ENCODE results near the gene ZNF593.

The ZNF593 gene

DNA sequence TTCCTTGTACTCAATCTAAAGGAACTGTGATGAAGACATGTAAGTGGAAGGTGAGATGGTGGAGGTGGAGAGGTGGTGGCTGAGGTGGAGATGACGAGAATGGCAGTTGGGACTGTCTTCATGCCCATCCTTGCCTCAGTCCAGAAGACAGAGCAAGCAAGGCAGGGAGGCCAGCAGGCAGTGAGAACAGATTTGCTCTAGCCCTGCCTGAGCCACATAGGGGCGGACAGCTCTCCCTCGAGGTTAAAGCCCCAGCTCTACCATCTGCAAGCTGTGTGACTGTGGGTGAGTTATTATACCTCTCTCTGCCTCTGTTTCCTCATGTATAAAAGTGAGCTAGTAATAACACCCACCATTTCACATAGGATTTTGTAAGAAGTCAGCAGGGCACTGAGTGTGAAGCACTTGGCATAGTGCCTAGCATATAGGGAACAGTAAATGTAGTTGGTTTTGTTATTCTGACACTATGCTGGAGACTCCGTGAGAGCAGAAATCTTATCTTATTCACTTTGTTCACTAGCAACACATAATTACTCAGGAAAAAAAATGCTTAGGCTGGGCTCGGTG is 15.7 kb upstream of the ZNF593 start:
- DNase-seq: no peak

DNA sequence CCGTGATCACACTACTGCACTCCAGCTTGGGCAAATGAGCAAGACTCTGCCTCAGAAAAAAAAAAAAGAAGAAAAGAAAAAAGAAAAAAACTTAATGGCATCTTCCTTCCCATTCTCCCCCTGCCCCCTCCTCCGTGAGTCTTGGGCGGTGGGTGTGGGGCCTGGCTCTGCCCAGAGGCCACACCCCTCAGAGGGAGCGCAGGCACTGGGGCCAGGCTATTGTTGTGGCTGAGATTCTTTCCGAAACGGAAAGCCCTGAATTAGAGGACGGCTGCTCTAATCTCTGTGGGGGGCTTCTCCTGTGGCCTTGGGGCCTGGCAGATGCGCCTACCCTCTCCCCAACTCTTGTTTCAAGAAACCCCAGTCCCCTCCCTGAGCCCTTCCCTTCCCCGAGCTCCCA is 15.0 kb upstream of the ZNF593 start:
- no peak for DNase-seq

DNA sequence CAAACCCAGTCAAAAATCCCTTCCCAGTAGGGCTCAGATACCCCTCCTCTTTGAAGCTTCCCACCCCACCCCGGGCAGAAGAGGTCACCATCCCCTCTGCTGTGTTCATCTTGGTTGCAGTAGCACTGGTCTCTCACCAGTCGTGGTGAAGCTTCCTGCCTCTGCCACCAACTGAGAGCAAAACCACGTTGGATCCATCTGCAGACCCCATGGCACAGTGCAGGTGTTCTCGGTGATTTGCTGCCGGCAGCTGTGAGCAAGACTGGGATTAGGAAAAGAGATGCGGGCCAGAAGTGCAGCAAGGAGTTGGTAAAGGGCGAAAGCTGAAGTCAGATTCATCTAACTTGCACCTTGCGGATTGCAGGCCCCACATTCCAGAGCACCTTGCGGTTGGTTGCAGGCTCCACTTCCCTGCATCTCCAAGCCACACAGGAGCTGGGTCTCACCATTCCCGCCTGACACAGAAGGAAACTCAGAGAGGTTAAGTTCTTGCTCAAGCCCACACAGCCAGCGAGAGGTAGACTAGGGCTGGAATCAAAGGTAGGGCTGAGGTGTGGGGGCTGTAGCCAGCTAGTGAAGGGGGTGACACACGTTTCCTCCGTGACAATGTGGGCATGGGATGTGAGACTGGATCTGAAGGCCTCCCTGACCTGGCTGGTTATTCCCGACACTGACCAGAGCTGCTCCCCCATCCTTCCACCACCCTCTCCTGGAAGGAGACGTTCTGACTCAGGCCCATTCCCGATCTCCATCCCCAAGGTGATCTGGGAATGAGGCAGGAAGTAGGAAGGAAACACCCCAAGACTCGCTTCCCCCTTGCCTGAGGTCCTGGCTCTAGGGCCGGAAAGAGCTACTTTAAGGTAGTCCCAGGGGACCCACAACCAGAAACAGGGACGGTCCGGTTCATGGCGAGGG is 14.1 kb upstream of the ZNF593 start:
- DNase-seq: no peak

DNA sequence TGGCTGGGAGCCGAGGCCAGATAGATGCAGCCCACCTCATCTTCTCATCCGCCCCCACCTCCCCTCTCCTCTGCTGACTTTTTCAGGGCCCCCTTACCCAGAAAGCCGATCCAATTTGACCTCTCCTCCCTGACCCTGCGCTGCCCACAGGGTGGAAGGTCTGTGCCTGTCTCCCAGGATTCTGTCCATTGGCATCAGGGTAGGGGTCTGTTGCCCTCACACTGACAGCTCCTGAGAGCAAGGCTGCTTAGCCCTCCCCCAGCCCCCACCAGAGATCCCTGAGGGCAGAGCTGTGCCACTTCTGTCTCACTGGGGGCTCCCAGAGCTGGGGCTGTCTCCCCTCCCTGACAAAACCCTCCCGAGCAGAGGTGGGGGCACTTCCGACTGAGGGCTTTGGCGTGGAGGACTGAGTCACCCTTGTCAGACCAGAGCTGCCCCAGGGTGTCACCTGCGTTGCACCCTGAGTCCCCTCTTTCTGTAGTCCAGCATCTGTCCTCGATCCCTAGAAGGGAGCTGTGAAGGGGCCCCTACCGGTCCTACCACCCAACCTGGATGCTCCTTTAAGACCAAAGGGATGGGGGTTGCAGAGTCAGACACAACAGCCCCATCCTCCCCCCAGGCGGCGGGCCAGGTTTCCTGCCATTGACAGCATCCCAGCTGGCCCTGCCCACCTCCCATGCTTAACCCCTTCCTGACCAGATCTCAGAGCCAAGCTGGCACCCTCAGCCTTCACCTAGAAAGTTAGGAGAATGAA is 13.2 kb upstream of the ZNF593 start:
- DNase-seq: no peak

DNA sequence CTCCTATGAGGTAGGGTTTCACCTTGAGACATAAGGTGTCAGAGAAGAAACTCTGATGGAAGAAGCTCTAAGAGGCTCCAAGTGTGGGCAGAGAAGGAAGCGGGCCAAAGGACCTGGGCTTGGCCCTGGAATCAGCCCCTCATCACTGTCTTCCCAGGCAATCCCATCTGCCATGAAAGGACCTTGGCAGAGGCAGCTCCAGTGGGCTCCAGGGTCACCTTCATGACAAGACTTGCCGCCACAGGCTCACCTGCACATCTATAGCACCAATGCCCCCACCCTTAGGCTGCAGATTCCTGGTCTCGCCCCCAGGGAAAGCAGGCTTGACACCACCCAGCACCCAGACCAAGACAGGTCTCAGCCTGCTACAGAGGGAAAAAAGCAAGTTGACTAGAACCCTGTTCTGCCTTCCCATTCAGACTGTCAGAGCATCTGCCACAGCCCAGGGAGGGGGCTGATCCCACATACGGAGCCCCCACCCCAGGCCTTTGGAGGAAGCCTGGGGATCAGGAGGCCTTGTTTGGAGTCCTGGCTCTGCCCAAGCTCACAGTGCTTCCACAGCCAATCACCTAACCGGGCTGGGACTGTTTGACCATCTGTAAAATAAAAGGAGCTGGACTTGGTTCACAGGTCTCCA is 11.3 kb upstream of the ZNF593 start:
- DNase-seq: no peak

DNA sequence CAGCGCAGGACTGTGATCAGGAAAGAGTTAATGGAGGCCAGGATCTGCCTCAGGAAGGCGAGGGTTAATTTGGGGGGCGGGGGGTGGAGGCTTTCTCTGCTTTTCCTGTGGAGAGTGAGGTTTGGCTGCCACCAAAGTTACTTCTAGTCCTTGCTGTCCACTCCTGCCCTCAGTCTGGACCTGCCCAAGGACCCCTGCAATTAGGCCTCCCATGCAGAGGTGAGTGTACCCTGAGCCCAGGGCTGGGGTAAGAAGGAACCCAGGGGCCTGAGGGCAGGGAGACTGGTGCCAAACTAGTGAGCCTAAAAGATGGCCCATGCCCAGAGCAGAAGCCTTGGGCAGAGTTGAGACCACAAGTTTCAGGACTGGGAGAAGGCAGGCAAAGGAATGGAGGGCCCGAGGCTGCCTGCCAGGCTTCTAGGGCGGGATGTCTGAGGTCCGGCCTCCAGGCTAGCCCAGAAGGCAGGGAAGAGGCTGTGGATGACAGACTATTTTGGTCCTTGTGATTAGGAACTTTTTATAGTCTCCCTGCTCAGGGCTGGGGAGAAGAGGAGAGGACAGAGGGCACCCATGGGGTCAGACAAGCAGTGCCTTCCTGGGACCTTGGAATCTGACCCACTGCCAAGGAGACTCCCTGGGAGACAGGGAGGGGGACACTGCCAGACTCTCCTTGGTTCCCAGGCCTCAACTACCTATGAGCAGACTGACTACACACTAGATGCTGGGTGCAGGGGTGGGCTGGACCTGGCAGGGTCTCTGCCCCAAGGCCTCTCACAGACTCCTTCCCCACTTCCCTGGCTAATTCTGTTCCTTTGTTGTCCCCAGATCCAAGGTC is 10.6 kb upstream of the ZNF593 start, which contains the start of gene FAM110D:
FAM110D (plus strand) TSS at position 172 of the 835 bp plus-strand sequence. CDS start 2,213 bp downstream, outside the sequence.
- DNase-seq: no peak

DNA sequence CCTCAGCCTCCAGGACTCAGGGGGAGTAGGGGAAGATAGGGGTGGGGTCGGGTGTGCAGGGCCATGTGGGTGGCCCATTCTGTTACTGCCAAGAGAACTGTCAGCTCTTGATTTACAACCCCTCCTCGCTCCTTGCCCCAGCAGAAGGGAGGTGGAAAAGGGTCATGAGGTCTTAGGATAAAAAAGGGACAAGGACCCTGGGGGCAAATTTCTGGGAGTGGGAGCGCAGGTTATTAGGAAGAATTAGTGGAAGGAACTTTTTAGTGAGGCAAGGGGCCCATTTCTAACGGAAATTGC is 10.0 kb upstream of the ZNF593 start:
- DNase-seq: no peak

DNA sequence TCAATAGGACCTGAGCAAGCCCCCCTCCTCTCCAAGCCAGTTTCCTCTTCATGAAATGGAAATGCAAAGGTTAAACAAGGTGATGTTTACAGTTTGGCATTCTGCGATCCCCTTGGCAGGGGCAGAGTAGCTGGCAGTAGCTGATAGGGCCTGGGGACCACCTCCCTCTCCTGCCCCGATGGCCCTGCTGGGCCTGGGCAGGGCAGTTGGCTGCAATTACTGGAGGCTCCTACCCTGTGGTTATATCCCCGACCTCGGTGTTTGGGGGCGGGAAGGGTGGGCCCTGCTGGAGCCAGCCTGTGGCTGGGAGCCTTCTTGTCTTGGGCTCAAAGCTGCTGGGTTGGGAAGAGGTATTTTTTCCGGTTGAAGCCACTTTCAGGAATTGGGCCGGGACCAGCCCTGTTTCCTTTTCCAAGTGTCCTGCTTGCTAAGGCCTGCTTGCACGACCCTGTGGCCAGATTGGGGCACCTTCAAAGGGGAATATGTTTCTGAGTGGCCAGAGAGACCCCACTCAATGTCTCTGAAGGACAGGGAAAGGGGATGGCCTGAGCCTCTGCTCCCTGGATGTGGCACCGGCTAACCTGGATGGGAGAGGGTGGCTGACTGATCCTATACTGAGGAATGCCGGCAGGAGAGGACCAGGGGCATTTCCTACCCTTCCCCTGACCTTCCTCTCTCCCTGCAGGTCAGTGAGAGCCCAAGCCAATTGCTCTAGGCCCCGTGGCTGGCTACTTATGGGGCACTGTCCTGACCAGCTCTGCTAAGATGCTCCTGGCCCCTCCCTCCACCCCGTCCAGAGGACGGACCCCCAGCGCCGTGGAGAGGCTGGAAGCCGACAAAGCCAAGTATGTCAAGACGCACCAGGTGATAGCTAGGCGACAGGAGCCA is 8.9 kb upstream of the ZNF593 start:
- no peak for DNase-seq

DNA sequence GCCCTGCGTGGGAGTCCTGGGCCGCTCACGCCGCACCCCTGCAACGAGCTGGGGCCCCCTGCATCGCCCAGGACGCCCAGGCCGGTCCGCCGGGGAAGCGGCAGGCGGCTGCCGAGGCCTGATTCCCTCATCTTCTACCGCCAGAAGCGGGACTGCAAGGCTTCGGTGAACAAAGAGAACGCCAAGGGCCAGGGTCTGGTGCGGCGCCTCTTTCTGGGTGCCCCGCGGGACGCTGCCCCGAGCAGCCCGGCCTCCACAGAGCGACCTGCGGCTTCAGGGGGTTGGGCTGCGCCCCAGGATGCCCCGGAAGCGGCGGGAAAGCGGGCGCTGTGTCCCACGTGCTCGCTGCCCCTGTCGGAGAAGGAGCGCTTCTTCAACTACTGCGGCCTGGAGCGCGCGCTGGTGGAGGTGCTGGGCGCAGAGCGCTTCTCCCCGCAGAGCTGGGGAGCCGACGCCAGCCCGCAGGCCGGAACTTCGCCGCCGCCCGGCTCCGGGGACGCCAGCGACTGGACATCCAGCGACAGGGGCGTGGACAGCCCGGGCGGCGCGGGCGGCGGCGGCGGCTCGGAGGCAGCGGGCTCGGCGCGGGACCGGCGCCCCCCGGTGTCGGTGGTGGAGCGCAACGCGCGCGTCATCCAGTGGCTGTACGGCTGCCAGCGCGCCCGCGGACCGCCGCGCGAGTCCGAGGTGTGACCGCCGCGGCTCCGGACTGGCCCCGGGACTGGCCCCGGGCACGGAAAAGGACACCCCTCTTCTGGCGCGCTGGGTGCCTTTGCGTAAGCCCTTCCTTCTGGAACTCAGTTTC is 8.1 kb upstream of the ZNF593 start:
- DNase-seq: peak; percentile 63

DNA sequence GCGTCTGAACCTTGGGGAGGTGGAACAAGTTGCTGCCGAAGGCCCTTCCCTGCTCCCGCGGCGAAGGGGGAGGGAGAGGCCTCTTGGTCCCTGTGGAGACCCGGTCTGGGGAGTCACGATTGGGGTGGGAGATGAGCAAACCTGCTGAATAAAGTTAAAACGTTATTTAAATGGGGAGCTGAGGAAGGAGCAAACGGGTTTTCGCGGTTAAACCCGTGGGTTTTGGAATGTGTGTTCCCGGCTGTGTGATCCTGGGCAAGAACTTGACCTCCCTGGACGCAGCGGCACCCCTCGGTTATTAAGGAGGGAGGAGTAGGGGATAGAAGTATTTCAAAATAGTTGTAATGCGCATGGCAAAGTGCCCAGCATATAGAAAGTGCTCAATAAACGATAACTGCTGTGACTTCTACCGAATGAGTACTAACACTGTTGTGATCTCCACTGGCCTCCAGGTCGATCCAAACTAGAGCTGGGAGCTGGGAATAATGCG is 7.4 kb upstream of the ZNF593 start:
- DNase-seq: no peak

DNA sequence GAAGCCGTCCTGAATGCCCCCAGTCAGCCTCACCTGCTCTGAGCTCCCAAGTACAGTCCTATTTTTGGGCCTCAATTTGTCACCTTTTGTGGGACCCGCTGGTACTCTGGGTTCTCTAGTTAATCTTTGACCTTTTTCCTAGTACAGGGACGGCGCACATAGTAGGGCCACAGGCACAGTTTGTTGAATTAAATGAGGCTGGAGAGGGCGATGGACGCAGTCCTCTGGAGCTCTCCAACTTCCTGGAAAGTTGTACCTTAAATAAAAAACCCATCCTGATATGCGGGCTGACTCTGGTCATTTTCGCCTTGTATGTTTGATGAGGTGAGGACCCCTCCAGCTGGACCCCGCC is 6.0 kb upstream of the ZNF593 start:
- no peak for DNase-seq

DNA sequence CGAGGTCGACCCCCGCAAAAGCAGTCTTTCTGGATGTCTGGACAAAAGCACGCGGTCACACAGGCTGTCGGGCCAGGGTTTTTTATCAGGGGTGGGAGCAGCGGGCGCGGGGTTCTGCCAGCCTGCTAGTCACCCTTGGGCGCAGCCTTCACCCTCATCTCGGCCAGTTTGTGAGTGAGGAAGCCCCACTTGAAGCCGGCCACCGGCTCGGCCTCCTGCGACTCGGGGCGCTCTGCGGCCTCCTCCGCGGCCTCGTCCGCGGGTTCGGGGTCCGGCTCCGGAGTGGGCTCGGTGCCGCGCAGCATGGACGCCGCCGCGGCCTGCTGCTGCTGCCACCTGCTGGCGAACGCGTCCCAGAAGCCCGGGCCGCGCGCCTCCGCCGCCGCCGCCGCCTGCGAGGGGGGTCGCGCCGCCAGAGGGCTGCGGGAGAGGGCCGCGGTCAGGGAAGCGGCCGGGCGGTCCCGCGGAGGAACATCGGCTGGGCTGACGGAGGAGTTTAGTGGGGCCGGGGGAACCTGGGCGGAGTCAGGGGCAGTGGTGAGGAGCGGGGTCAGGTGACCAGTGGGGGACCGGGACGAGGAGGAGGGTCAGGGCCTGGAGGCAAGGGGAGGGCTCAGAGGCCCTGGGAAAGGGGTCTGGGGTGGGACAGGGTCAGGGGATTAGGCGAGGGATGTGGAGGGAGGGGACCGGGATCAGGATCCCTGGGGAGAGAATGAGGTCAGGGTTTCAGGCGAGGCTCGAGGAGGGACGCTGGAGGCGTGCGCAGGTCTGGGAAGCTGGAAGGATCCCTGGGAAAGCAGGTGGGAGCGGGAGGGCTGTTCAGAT is 5.5 kb upstream of the ZNF593 start:
- peak; percentile 41 for DNase-seq

DNA sequence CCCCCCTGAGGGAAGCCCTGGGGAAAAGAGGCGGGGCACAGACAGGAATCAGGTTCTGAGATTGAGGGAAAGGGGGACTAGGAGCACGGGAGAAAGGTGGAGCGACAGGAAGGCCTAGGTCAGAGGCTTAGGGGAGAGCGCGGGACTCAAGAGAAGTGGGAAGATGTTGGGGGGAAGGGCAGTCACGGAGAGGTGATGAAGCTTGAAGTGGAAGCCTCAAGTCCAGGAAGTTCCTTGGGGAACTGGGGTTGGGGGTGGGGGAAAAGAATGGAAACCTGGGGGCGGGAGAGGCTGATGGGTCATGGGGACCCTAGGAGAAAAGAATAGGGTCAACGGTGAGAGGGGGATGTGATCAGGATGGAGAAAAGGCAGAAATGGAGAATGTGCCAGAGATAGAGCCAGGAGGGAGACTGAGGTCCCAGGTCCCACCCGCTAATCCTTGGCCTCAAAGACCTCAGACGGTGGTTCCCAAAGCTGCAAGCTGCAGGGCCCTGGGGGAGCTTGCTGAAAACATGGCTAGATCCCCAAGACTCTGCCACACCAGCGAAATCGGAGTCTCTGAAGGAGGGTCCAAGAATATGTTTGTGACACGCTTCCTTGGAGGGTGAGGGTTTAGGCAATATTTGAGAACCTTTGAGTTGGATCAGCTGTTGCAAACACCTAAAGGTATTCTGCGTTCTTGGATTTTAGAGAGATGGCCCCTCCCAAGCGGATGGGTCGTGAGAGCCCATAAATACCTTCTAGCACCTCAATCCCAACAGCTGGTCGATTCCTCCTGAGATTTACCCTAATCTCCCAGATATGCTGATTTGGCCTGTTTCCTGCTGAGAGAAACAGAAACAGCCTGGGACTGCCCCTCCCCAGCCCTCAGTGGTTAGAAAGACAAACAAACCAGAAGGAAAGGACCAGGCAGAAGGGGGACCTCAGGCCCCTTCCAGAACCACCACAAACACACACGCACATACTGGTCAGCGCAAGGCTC is 4.6 kb upstream of the ZNF593 start:
- no peak for DNase-seq

DNA sequence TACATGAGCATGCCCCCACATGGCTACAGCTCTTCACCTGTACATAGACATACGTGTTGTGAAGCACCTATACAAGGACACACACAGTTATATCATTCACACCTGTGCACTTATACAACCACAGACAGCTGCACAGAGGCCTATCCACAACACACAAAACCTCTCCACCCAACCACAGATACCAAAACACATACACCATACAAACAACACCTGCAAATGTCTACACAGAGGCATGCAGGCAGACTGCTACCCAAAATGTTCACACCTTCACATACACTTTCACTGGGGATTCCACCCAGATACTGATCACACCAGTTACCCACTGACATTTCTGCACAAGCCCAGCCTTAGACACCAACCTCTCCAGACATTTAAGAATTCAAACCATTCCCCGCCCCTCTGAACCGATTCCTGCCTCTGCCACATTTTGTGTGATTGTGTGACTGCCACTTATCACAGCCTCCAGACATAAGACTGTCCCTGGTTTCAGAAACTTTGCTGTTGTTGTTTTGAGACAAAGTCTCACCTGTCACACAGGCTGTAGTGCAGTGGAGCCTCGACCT is 2.9 kb upstream of the ZNF593 start:
- no peak for DNase-seq

DNA sequence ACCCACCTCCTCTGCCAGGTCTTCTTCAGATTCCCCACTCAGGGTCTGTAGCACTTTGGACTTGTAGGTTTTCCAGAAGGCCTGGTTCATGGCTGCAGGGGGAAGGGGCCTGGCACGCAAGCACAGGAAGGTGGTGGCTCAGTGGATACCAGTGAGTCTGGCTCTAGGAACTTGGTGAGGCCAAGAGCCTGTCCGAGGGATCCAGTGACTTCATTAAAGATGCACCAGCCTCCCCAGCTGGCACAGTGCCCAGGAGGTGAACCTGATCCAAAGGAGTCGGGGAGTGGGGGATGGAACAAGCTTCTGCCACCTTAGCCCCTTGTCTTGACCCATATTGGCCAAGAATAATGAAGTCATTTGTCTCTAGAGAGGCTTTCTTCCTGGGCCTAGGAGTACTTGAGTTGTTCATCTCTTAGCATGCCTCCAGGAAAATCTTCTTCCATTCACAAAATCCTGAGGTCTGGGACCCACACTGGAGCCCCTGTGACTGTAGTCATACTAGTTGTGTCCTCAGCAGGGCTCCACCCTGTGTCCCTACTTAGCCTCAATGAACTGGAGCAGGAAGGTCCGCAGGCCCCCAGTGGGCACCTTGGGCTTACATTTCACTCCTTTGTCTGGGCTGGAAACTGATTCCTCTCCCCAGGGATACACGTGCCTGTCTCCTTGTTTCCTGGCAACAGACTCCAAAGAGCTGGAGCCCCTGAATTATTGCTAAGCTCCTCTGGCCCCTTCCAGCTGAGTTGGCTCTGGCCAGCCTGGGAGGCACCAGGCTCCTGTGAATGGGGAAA is 1.1 kb upstream of the ZNF593 start, which contains the start of gene C1orf232:
C1orf232 (minus strand) TSS at position 554 of the 788 bp plus-strand sequence; CDS start at position 90, 464 bp downstream.
- no peak for DNase-seq

DNA sequence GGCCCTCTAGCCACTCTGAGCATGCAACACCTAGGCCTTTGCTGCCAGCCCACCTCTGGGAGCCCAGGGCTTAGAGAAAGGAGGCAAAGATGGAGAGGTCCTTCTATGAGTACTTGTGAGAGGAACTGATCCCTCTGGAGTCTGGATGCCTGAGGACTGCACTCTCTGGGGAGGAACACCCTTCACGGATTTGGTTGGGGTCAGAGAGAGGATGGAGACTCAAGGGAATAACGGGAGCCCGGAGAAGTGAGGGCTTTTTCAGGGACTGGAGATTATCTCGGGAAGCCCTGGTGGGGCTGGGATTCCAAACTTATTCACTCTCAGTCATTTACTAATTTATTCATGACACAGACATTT is 532 bp upstream of the ZNF593 start:
- DNase-seq: no peak

DNA sequence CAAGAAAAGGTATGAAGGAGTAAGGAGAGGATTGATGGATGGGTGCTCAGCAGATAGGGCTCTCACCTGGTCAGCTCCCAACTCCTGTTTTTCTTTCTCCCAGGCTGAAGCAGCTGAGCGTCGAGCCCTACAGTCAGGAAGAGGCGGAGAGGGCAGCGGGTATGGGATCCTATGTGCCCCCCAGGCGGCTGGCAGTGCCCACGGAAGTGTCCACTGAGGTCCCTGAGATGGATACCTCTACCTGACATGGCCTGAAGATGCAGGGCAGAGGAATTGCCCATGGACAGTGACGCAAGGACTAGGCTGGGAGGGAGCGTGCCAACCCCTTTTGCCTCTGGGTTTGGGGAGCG is 739 bp downstream of the ZNF593 start:
- DNase-seq: no peak

All from EL (cell line).